NCI-H345 treated with DMSO at 0.1 percent for 48 hours (cell line): Measurements from ENCODE around the gene ZNF853.

Experiments
- DNase-seq: peaks from one replicate; lab custom pipeline; 2025; ENCODE audit not compliant: unreplicated experiment; lab: John Stamatoyannopoulos, UW

ZNF853 gene

GRCh38 chr7:6636741-6637543 is 21.5 kb downstream of the ZNF853 start, which contains the start of gene ZNF316:
ZNF316 (plus strand) TSS chr7:6637318; CDS start chr7:6642410, 5,092 bp downstream.
- peak; percentile 10 for DNase-seq

GRCh38 chr7:6637544-6638229 is 22.3 kb downstream of the ZNF853 start:
- no peak for DNase-seq

DNA sequence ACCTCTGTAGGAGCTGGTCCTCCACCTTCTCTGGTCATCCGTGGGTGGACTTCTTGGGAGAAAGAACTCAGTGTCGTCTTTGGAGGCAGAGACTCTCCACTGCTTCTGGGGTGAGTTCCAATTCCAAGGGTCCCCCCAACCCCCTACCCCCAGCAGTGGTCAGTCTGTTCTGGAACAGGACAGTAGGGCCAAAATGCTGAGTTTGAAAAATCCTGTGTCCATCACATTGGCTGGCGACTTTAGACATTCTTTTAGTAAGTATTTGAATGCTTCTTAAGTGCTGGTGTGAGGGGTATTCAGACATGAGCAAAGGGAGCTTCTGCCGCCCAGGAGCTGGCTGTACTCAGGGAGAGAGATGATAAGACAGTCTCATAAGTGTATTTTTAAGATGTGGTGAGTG is 23.6 kb downstream of the ZNF853 start:
- no peak for DNase-seq

DNA sequence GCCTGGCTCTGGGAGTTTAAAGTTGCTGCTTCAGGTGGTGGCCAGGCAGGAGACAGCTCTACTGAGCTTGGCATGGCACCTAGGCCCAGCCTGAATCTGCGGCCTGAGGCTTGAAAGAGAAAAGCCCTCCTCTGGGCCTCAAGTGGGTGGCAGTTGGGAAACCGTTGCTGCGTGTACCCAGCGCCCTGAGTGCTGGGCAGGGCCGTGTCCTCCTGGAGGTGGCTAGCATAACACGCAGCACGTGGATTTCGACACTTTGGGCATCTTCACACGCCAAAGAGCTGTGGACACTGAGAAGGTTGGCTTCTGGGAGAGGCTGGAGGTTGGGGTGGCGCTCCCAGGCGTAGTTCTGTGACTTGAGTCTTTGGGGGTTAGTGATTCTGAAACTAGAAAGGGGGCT is 24.2 kb downstream of the ZNF853 start:
- DNase-seq = no peak

DNA sequence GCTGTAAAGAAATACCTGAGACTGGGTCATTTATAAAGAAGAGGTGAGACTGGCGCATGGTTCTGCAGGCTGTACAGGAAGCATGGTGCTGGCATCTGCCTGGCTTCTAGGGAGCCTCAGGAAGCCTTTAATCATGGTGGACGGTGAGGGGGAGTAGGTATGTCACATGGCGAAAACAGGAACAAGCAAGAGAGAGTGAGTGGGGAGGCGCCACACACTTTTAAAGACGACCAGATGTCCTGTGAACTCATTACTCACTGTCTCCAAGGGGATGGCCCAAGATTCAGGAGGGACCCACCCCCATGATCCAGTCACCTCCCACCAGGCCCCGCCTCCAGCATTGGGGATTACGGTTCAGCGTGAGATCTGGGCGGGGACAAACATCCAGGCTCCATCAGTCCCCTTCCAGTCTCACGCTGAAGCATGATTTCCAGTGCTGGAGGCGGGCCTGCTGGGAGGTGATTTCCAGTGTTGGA is 24.9 kb downstream of the ZNF853 start:
- no peak for DNase-seq

GRCh38 chr7:6641305-6642035 is 26.1 kb downstream of the ZNF853 start:
- no peak for DNase-seq

DNA sequence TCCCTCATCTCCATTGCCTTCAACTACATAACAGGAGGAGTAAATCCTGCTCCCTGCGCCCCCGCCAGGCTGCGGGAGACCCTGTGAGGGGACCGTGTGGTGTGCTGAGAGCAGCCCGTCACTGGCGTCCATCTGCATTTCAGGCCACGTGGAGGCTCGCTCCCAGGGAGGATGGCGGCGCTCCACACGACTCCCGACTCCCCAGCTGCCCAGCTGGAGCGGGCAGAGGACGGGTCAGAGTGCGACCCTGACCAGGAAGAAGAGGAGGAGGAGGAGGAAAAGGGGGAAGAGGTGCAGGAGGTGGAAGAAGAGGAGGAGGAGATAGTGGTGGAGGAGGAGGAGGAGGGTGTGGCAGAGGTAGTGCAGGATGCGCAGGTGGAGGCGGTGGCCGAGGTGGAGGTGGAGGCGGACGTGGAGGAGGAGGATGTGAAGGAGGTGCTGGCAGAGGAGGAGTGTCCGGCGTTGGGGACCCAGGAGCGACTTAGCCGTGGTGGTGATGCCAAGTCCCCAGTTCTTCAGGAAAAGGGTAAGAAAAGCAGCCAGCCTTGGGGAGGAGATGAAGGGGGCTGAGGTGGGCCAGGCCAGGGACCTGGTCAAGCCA is 26.9 kb downstream of the ZNF853 start:
- DNase-seq = no peak

GRCh38 chr7:6642861-6643640 is 27.6 kb downstream of the ZNF853 start:
- no peak for DNase-seq

GRCh38 chr7:6643915-6644625 is 28.7 kb downstream of the ZNF853 start:
- DNase-seq = no peak

- DNase-seq = no peak
Observed at GRCh38 chr7:6644728-6645127, 29.3 kb downstream of the ZNF853 start.

GRCh38 chr7:6646465-6646864 is 31.1 kb downstream of the ZNF853 start:
- no peak for DNase-seq

DNA sequence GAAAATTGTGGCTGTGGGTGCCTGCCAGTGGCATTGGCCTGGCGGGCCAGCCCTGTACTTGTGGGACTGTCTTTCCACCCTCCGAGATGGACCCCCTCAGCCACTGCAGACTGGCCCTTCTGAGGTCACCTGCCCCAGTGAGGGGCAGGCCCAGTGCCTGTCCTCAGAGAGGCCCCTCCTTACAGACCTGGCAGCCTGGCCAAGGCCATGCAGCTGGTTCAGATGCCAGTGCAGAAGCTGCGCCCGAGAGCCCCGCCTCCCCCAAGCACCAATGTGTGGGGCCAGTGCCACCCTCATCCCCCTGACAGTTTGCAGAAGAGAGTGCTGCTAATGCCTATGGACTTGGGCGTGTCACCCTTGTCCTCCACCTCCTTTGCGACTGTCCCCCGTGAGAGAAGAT is 31.7 kb downstream of the ZNF853 start:
- no peak for DNase-seq

- no peak for DNase-seq
Observed at GRCh38 chr7:6647541-6647940, 32.1 kb downstream of the ZNF853 start.

DNA sequence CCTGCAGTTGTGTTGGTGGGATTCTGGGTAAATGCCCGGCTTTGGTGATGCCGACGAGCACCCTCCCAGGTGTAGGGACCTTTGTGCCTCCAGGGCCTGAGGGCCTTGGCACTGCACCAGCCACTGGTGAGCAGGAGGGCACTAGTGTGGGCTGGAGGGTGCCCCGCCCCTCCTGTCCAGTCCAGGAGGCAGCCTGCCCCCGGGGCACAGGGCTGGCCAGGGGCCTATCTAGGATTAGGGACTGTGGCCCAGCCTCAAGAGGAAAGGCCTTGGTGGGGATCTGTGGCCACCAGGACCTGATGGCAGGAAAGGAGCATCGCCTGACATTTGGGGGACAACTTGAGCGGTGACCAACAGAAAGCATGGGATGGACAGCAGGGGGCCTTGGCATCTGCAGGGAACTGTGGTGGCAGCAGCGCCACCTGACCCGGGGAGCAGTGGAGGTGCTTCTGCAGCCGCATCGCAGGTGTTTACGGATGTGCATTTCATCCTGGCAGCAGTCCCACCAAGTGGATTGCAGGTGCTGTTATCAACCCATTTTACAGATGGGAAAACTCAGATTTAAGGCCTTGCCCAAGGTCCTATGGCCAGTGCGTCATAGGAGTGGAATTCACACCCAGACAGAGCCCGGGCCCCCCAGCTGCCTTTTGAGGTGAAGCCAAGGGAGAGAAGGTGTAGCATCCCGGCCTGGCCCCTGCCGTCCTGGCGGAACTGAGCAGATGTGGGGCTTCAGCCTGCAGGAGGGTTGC is 32.8 kb downstream of the ZNF853 start:
- DNase-seq = no peak

DNA sequence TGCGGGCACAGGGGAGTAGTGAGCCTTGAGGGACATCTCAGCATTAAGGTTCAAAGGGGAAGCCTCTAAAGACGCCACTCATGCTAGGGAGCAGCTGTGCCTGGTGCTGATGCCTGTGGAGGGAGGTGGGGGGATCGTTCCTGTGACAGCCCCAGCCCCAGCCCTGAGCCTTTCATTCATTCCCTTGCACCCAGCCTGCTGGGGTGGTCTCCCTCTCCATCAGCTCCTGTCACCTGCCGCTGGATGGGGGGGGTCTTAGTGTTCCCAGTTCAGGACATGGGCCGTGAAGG is 33.4 kb downstream of the ZNF853 start:
- DNase-seq = no peak

DNA sequence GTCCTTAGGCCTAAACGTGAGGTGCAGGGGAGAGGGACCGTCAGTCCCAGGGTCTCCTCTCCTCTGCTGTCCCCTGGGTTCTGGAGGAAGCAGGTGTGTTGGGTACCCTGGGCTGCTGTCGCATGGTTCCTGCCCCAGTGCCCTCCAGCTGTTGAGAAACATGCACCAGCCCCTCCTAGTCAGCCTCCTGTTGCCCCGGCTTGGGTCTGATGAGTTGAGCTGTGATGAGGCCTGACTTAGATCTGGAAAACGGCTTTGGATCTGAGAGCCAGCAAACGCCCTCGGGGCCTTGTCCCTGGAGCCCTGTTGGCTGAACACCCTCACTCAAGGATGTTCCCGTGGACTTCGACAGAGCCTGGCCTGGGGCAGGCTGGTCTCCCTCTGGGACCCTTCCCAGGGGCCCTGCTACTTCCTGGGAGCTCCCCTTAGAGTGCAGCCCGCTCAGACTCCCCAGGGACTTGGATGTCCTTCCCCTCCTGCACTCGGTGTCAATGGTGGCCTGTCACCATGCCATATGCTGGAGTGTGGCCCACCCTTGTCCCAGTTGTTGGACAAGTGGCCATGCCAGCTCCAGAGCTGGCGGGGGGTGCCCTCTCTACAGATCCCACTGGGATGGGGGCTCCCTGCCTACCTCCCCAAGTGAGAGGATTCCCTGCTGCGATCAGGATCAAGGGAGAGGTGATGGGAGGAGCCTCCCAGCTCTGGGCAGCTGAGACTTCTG is 34.0 kb downstream of the ZNF853 start:
- DNase-seq = no peak

- DNase-seq = no peak
Observed at GRCh38 chr7:6650086-6650485, 34.7 kb downstream of the ZNF853 start.

DNA sequence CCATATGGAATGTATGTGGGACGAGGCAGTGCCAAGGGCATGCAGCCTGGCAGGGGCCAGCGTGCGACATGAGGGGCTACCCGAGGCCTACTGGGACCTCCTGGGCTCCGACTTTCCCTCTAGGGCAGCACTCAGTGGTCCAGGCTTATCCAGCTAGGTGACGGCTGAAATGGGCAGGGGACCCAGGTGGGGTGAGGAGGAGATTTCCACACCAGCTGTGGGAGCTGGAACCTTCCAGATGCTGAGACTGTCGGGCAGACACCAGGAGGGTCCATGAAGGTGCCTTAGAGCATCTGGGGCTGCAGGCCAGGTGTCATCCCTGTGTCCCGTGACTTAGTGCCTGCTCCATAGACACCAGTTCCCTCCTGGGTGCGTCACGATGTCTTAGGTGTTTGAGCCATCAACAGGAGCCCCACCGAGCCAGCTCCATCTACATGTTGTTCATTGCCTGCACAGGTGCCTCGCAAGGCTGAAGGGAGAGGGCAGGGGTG is 35.2 kb downstream of the ZNF853 start:
- DNase-seq = no peak
